ENCODE results near the gene RASGEF1B.
"Not testable (repeated sequence)": the region's sequence is repeated elsewhere in the genome, so short reads cannot be mapped to it uniquely, and the experiment has no call there.

RASGEF1B gene

DNA sequence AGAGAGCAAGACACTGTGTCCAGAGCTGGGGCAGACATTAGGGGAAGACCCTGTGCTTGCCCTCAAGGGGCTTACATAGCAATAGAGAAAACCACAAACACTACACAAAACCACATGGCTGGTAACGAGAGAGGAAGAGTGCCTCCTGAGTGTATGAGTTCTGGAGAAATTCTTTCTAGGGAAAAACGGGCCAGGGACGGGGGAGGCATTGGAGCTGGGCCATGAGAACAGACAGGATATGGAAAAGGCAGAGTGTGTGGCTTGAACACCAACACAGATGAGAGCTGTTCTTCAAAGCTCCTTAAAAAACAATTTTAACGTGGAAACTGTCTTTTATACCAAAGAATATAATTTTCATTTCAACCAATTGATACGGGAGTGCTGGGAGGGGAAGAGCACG is 42.7 kb downstream of the RASGEF1B start:
- DNase-seq, result no peak

DNA sequence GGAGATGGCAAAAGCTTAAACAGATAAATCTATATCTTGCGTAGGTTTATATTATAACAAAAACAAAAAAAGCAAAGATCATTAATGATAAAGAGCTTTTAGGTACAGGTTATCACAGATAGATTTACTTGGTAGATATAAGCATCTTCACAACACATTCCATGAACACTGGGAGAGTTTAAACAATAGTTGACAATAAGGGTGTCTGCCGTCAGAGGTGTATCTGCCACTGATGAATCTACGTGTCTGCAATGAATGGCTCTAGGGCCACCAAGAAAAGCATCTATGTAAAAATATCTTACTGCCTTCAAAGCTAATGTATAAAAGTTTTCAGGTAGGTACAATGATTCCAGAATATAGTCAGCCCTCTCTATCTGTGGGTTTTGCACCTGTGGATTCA is 43.7 kb downstream of the RASGEF1B start:
- DNase-seq, result no peak

DNA sequence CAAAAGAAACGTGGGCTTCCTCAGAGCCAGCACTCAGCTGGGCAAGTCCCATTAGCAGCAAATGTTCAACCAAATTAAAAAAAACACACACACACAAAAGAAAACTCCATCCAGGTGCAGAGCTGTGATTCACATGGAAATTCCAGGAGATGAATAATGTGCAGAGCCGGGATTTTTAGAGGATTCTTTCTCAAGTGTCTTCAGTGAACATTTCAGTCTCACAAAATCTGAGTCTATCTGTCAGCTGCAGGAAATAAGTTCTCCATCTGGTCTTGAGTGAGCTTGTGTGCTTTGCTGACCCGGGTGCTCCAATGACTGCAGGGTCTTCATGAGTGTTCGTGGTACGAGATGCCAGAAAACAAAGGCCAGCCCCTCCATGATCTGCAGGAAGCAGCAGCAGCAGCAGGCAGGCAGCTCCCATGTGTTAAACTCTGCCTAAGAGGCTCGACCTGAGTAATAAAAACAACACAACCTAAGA is 44.3 kb downstream of the RASGEF1B start:
- DNase-seq, result no peak

DNA sequence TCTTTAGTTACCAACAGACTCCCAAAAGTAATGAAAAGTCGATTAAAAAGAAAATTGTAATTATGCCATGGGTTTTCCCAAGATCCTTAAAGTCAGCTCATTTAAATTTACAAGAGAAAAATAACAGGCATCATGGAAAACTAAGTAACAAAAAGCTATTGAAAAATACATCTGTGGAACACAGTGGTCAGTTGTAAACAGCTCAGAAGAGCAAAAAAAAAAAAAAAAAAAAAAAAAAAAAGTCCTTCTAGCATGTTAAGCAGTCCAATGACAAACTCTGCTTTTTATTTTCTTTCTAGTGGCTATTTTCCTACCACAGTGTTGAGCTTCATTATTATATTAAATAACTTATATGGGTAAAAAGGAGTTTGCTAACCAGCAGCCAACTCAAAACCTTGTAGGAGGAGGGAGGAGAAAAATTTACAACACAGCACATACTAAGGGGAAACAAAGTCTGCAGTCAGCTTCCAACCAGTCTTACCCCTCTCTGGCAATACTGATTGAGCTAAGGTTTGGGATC is 44.9 kb downstream of the RASGEF1B start:
- no peak for DNase-seq

DNA sequence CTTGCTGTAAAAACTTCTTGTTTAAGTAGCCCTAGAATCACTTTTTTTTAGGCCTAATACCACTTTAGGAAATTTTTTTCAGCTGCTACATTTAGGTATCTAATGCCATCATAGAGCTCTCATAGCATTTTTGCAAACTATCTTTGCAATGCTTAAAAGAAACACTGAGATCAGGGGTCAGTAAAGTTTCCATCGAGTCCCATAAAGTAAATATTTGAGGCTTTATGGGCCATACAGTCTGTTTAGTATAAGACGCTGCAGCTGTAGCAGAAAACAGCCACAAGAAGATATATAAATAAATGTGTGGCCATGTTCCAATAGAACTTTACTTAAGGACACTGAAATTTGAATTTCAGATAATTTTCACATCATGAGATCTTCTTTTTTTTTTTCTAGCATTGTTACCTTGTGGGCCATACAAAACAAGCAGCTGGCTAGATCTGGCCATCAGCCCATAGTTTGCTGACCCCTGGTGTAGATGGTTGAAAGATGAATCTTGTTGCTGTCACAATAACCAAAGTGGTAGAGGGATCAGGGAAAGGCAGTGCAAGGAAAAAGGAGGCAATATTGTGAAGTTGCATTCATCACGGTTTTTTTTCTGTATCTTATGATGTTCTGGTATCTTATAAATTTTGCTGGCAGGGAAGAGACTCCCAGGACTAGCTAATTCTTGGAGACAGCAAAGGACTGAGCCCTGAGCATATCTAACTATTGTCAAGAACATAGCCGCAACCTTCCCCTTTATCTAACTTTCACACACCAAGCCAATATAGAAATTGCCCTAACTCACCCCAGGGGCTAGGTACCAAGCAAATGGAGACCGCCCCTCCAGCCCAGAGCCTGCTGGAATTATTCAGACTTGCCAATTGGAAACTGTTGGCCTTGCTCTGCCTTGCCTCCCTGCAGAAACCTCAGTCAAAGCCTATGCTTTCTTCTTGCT is 46.6 kb downstream of the RASGEF1B start:
- no peak for DNase-seq

DNA sequence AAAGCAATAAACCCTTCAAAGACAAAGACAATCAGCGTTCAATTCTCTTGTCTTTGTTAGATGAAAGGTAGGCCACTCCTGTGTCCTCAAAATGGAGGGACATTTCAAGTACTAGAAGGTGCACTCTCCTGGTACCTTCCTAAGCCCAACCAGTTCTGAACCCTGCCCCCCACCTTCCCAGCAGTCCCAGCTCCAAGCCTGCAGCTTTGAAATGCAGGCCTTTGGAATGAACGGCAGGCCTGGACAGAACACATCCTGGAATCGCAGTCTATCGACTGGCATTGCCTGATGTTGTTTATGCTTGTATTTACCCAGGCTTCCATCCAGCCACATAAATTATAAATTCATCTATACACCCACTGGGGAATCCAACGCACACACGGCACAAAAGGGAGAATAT is 47.4 kb downstream of the RASGEF1B start:
- no peak for DNase-seq

DNA sequence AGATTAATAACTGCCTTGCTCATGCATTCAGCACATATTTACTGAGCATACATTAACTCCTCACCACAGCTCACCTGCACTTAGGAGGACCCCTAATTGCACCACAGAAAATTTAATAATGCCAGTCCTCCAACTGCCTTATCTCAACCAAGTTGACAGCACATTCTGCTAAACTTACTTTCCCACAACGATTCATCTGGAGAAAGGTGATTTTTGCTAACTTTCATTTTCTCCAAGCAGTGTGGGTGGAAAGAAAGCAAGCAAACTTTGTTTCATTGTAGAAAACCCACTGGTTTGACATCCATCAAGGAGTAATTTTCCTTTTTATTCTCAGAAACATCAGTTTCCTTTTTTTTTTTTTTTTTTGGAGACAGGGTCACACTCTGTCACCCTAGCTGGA is 49.1 kb downstream of the RASGEF1B start:
- no peak for DNase-seq

DNA sequence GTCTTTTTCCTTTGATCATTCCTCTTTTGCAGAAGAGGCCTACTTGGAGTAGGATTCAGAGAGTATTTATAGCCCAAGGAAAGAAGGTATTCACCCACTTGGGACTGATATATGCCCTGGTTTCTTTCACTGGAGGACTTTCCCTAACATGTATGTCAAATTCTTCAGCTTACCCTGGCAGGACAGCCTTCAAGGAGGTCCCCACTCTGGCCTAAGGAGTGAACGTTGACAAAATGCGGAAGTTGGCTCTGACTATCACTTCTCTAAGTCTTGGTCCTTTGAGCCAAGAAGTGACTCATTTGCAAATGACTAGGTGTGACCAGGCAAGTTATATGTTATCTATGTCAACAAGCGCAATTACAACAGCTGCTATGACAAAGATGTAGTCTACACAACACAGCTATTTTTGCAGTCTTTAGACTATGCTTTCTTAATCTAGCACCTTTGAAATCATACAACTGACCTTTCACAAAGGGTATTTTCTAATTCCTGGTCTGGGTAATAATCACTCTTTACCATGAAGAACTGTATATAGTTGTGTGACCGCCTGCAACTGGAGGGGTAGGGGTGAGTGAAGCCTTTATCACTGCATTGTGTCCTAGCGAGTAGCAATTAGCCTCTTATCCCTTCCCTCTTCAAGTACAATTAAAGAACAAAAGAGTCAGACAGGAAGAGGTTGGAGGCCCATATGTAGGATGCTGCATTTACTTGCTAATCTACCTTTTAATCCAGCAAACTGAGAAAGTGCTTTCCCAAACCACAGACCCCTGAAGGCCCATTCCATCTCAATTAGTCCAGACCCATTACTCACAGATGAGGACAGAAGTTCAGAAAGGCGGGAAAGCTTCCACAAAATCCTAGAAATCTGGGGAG is 50.1 kb downstream of the RASGEF1B start:
- no peak for DNase-seq

DNA sequence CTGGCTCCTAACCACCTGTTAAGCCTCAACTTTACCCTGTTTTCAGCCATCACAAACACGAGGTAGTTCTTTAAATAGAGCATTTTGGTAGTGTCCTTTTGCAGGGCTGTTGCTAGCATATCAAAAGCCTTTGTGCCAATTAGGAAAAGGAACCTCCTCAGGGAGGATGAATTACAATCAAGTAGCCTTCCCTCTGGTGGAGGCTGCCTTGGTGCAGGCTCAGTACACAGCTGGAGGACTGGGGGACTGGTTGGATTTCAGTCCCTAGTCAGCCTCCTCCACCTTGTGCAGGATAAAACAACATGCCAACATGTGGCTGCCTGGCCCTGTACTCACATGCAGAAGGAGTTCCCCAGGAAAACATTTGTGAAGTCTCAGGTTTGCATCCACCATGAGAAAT is 53.1 kb downstream of the RASGEF1B start:
- DNase-seq, result no peak

DNA sequence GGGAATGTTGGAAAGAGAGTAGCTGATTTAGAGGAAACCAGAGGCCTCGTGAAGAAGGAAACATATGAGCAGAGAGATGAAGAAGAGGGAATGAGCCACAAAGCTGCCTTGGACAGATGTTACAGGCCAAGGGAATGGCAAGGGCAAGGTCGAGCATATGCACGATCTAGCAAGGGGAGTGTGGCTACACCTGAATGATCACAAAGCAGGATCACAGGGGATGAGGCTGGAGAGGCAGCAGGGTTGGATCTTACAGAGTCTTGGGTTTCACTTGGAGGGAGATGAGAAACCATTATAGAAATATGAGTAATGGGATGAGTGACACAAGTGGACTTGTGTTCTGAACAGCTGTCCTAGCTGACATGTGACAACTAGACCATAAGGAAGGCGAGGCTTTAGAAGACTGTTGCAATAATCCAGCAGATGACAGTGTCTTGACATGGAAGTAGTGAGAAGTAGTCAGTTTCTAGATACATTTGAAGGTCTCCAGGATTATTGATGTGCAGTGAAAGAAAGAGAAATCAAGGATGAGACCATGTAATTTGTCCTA is 58.7 kb downstream of the RASGEF1B start:
- no peak for DNase-seq

DNA sequence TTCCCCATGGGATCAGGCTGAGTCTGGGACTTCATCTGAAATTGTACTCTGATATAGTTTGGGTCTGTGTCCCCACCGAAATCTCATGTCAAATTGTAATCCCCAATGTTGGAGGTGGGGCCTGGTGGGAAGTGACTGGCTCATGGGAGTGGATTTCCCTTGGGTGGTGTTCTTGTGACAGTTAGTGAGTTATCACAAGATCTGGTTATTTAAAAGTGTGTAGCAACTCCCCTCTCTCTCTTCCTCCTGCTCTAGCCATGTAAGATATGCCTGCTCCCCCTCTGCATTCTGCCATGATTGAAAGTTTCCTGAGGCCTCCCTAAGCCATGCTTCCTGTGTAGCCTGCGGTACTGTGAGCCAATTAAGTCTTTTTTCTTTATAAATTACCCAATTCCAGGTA is 61.0 kb downstream of the RASGEF1B start:
- no peak for DNase-seq

DNA sequence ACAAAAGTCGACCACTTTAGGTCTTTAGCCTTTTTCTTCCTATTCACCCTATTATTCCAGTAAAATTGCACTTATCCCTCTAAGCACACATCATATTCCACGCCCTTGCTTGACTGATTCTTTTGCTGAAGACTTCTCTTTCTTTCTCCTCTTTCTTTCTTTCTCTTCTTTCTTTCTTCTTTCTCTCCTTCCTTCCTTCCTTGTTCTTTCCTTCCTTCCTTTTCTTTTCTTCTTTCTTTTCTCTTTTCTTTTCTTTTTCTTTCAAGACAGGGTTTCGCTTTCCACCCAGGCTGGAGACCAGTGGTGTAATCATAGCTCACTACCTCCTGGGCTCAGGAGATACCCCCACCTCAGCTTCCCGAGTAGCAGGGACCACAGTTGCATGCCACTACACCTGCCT is 61.9 kb downstream of the RASGEF1B start:
- no peak for DNase-seq

DNA sequence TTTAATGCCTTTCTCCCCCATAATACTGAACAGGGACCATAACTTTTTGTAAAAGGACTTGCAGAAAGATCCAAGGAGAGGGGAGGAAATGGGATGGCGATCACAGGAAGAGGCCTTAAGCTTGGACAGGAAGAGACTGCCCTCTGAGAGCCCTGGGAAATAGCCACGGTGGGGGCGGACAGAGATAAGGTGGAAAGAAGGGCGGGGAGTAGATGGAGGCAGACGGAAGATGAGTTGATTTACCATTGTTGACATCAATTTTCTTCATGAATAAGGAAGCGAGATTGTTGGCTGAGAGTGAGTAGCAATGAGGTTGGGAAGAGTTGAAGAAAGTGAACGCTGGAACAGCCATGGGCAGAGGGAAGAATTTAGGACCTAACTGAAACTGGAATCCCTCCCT is 63.4 kb downstream of the RASGEF1B start:
- DNase-seq, result no peak

DNA sequence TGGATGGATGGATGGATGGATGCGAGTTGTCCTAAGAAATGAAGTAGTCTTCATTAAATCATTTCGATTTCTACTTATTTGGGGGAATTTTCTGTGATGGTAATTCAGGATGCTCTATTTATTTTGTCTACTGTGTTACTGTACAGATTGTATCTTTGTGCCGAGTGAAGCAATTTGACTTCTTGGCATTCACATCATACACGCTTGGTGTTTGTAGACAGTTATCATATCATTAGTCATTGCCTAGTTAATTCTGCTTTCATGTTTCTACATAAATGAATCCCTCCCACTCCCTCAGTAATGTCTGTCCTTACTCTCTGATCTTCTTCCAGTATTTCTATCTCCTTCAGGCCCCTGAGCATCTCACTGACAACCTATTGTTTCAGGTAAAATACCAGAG is 64.0 kb downstream of the RASGEF1B start:
- DNase-seq, result no peak

DNA sequence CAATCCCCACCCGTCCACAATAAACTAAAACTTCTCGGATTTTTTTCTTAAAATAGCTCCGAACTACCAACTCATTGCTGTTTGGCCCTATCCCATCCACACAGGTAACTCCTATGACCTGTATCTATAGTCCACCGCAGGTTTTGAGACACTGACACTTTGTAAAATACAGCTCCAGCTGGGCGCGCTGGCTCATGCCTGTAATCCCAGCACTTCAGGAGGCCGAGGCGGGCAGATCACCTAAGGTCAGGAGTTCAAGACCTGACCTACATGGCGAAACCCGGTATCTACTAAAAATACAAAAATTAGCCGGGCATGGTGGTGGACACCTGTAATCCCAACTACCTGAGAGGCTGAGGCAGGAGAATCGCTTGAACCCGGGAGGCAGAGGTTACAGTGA is 65.2 kb downstream of the RASGEF1B start:
- DNase-seq, result not testable (repeated sequence)

DNA sequence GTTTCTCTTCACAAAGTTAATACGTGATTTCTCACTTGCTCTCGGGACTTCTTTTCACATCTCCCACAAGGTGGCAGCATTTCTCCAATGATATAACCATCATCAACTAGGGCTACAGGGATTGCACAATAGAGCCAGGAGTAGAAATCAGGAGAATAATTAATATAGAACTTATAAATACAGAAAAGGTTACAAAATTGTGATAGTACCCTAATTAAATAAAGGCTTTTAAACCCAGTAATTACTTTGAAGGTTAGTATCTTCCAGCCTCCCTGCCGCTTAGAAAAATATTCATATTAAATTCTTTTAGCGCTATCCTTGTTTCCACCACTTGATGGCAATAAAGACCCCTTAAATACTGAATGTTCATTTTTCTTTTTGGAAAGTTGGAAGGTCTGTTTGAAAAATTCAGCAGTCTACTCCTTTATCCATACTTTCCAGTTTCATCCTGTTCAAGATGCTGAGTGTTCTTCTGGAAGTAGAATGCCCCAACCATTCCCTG is 65.8 kb downstream of the RASGEF1B start:
- DNase-seq, result peak in 1 of 2 experiments; percentile 26

DNA sequence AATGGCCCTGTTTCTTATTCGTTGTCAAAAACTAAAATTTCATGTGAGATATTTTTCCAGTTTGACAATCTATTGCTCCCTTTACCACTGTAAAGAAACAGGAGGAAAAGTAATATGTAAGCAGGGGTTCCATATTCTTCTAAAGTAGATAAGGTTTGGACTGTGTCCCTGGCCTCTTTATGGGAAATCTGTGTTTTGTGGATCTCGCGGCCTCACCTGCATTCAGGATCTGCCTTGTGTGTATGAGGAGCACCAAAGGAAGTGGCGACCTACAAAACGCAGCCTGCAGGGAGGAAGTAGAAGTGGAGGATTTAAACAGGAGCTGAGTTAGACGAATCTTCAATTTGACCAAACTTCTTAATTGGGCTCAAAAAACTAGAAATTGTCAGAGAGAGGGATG is 67.0 kb downstream of the RASGEF1B start:
- no peak for DNase-seq

DNA sequence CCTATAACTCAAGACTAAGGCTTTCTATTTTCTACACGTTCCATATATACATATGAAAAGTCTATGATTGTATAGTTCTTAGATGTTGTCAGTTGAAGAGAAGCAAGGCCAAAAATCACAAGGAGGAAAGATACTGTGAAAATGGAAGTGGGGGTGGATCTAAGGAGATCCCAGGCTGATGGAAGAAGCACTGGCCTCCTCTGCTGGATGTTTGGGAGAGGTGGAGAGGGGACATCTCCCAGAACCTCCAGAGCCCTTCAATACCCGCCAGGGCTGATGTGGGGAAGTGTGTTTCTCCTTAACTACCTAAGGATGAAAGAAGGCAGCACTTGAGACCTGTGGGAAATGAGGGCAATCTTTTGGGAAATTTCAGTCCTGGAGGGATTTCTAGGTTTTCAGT is 67.4 kb downstream of the RASGEF1B start:
- no peak for DNase-seq

DNA sequence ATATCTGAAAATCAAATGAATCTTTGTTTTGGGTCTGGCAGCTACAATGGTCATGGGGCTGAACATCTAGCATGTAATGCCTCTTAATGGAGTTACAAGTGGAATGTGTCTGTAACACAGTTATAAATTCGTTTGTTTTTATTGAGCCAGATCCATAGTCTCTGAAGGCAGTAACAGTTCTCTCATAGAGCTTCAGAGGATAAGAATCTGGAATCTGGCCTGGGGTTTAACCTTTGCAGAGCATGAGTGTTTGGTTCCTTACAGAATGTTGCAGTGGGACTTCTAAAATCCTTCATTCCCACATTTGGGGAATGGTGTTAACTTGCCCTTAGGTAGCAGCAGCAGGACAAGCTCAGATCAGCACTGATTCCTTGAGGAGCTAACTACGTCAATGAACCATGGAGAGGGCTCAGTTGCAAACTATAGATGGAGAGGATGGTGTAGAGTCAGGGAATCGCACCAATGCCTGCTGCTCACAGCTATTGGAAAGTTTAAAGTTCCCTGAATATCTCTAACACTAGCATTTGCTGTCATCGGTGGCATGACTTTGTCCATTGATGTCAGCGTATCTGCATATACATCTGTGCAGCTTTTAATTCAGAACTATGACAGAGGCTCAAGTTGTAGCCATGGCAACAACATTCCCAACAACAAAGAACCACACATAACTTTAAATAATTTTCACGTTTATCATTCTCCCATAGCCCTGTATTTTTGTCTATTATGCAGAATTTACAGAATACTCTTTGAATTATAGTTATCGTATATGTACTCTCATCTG is 72.2 kb downstream of the RASGEF1B start:
- no peak for DNase-seq

DNA sequence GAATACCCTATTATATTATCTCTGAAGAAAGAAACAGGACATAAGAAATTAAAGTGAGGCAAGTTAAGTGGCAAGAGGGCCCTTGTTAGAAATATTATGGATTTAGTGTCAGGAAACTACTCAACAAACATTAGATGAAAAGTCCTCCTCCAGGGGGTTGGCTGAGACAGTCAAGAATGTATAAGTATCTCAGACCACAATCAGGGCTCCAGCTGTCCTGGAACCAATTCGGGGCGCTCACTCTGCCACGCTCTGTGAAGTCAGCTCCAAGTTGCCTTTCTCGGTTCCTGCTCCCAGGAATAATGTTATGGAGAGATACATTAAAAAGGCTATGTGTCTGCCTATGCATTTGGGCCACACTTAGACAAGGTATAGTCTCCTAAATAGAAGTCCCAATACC is 73.3 kb downstream of the RASGEF1B start:
- DNase-seq, result no peak

DNA sequence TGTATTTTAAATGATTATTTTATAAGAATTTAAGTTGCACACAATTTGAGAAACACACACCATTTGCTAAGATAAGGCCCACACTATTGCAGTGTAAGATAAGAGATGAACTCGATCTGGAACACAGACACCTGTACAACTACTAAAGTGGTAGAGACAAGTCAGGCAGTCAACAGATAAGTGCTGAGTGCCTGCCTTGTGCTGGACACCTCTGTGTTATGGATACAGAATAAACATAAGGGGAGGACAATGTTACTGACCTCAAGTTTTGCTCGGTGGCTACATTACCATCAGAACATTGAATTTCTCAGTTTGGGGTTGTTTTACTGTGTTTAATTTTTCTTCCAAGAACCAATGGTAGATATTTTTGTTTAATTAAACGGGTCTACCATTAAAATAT is 74.1 kb downstream of the RASGEF1B start:
- DNase-seq, result no peak

DNA sequence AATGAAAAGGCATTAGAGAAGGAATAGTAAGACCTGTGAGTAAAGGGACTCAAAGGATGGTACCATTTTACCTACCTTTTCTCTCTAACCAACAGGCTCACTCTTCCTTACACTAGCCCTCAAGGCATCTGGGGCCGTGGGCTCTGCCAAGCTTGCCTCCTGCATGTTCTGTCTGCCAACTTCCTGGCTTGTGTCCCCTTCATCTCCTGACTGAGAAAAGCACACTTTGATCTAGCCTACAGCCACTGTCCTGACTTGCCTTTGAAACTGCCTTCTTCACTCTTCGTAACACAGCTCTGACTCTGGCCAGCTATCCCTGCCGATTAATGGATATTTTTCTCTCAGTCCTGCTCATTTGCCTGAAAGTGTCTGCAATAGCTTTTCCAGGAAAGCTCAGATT is 76.5 kb downstream of the RASGEF1B start:
- no peak for DNase-seq
